HepG2 (cell line): ENCODE results near the gene PLEKHN1. TPM values are rescaled to one million over a fixed set of nuclear protein-coding genes. Genes with fewer than 3 reads are reported as not detected.
A peak's percentile ranks its signal among the peaks of the same experiment; 100 is the strongest.

Source experiments
- CAMTA2 ChIP-seq: sonication (generic); formaldehyde crosslinking; IDR thresholded peaks from 2 replicates; pipeline ENCODE4 v1.4.0; 2020; ENCODE audit warnings: mild to moderate bottlenecking, missing genetic modification reagents, borderline replicate concordance
- MAF1 ChIP-seq: sonication (generic); formaldehyde crosslinking; IDR thresholded peaks from 2 replicates; pipeline ENCODE4 v1.5.0; 2020; ENCODE audit warnings: missing genetic modification reagents, borderline replicate concordance
- PCBP2 ChIP-seq: fragments of 200-400 bp; formaldehyde crosslinking; optimal IDR thresholded peaks from 2 replicates; pipeline ENCODE3; 2018; ENCODE audit warnings: low read length, low read depth; ENCODE audit not compliant: poor library complexity, severe bottlenecking
- PHF8 ChIP-seq: sonication (generic); formaldehyde crosslinking; IDR thresholded peaks from 2 replicates; pipeline ENCODE4 v1.5.0; 2020; ENCODE audit warnings: missing genetic modification reagents
- RXRB ChIP-seq: IDR thresholded peaks from 2 replicates; pipeline ENCODE4 v1.6.1; 2016; ENCODE audit warnings: borderline replicate concordance, missing genetic modification reagents, missing compliant biosample characterization
- SRSF1 ChIP-seq: fragments of 200-400 bp; formaldehyde crosslinking; optimal IDR thresholded peaks from 2 replicates; pipeline ENCODE3; 2017; ENCODE audit warnings: mild to moderate bottlenecking, low read depth, low read length, moderate library complexity
- TCF12 ChIP-seq, 2 experiments: fragments of 450-650 bp in 1 of 2; sonication (generic) in 1 of 2; formaldehyde crosslinking in 1 of 2; IDR thresholded peaks; 2 replicates each; pipeline versions ENCODE4 v1.6.1 to v1.8.0; 2017 to 2022; ENCODE audit warnings: antibody characterized with exemption in 1 of 2, mild to moderate bottlenecking in 1 of 2, missing genetic modification reagents in 1 of 2, moderate library complexity in 1 of 2
- ZBTB3 ChIP-seq: sonication (generic); formaldehyde crosslinking; IDR thresholded peaks from 2 replicates; pipeline ENCODE4 v1.4.0; 2020; ENCODE audit warnings: low read depth, mild to moderate bottlenecking, moderate library complexity, missing genetic modification reagents, borderline replicate concordance
- ZBTB7B ChIP-seq: sonication (generic); formaldehyde crosslinking; IDR thresholded peaks from 2 replicates; pipeline ENCODE4 v1.4.0; 2020; ENCODE audit warnings: missing genetic modification reagents
- ZC3H13 ChIP-seq: sonication (generic); formaldehyde crosslinking; IDR thresholded peaks from 2 replicates; pipeline ENCODE4 v1.8.1; 2023; ENCODE audit warnings: mild to moderate bottlenecking, missing genetic modification reagents, moderate library complexity
- ZNF205 ChIP-seq: IDR thresholded peaks from 2 replicates; pipeline ENCODE4 v1.6.1; 2018; ENCODE audit warnings: missing biosample characterization, missing genetic modification reagents
- ZNF333 ChIP-seq: sonication (generic); formaldehyde crosslinking; IDR thresholded peaks from 2 replicates; pipeline ENCODE4 v1.4.0; 2020; ENCODE audit warnings: mild to moderate bottlenecking, missing genetic modification reagents, borderline replicate concordance
- ZNF660 ChIP-seq: sonication (generic); formaldehyde crosslinking; IDR thresholded peaks from 2 replicates; pipeline ENCODE4 v1.5.1; 2020; ENCODE audit warnings: mild to moderate bottlenecking, low read depth, missing genetic modification reagents, borderline replicate concordance
- ZNF777 ChIP-seq: sonication (generic); formaldehyde crosslinking; IDR thresholded peaks from 2 replicates; pipeline ENCODE4 v1.4.0; 2020; ENCODE audit warnings: missing genetic modification reagents
- ZNF839 ChIP-seq: sonication (generic); formaldehyde crosslinking; IDR thresholded peaks from 2 replicates; pipeline ENCODE4 v1.4.0; 2020; ENCODE audit warnings: missing genetic modification reagents, mild to moderate bottlenecking, borderline replicate concordance
- ZNF841 ChIP-seq: sonication (generic); formaldehyde crosslinking; IDR thresholded peaks from 2 replicates; pipeline ENCODE4 v1.8.1; 2023; ENCODE audit warnings: missing genetic modification reagents, borderline replicate concordance
- polyA plus RNA-seq, 8 experiments: library from polyadenylated mRNA; depleted of rRNA in 3 of 8; stranded (reverse) in 7 of 8; unstranded in 1 of 8; fragments of >200 nt; fragmentation: Illumina TruSeq in 4 of 8; extraction: Trizol in 4 of 8; gene quantifications; 2 replicates each; pipeline versions ENCODE4 v1.2.1 to v1.2.3, GENCODE V29; 2011 to 2016; ENCODE audit warnings: low read depth in 4 of 8, missing spikeins in 1 of 8, mixed read lengths in 1 of 8; ENCODE audit not compliant: insufficient read depth in 1 of 8
- total RNA-seq, 5 experiments: library from RNA; depleted of rRNA; stranded (reverse); fragments of >200 nt; fragmentation: Illumina TruSeq; extraction: Trizol; gene quantifications; 2 replicates each; pipeline ENCODE4 v1.2.3, GENCODE V29; 2016; ENCODE audit warnings: low read depth in 1 of 5
- TF ChIP-seq, protein P1 (sequence below): sonication (generic); formaldehyde crosslinking; IDR thresholded peaks from 2 replicates; pipeline ENCODE4 v1.8.0; 2023; ENCODE audit warnings: mild to moderate bottlenecking, missing genetic modification reagents
- TF ChIP-seq, protein P2 (sequence below): sonication (generic); formaldehyde crosslinking; IDR thresholded peaks from 2 replicates; pipeline ENCODE4 v1.9.0; 2022; ENCODE audit warnings: missing genetic modification reagents, mild to moderate bottlenecking, borderline replicate concordance
- TF ChIP-seq, protein P3 (sequence below): sonication (generic); formaldehyde crosslinking; IDR thresholded peaks from 2 replicates; pipeline ENCODE4 v1.8.0; 2022; ENCODE audit warnings: missing genetic modification reagents, mild to moderate bottlenecking, moderate library complexity, borderline replicate concordance
- TF ChIP-seq, protein P4 (sequence below): sonication (generic); formaldehyde crosslinking; IDR thresholded peaks from 2 replicates; pipeline ENCODE4 v1.4.0; 2020; ENCODE audit warnings: missing genetic modification reagents

PLEKHN1 gene
- total and polyA plus RNA-seq, 2 of the 13 experiments (the other 11 are each of a cell fraction or from before 2014, with no cell fraction given) = 0.42 to 0.58 TPM

DNA sequence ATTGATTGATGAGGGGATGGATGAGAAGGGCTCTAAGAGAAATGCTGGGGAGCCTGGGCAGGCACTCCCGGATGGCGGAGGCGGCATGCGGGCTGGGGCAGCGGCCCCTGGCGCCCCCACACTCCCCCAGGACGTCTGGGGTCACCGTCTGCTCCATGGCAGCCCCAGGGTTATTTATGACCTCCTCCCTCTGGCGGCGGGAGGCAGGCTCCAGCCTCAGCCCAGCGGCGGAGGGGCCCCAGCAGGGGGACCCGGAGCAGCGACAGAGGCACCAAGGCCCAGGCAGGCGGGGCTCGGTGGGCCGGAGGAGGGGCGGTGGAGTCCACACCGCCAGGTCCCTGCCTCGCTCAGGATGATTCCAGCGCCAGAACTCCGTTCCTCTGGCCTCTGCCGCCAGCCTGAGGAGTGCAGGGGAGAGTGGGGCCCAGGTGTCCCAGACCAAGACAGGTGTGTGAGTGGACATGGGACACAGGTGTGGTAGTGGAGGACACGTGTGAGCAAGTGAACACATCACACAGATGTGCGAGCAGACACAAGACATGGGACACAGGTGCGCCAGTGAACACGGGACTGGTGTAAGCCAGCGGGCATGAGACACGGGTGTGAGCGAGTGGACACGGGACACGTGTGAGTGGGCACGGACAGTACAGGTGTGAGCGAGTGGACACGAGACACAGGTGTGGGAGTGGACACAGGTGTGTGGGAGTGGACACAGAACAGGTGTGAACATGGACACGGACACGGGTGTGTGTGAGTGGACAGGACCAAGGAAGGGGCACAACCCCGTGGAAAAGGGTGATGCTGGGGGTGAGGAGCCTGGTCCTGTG, 45.1 kb upstream of the PLEKHN1 start (continued):
- TF ChIP-seq, protein P1, sequence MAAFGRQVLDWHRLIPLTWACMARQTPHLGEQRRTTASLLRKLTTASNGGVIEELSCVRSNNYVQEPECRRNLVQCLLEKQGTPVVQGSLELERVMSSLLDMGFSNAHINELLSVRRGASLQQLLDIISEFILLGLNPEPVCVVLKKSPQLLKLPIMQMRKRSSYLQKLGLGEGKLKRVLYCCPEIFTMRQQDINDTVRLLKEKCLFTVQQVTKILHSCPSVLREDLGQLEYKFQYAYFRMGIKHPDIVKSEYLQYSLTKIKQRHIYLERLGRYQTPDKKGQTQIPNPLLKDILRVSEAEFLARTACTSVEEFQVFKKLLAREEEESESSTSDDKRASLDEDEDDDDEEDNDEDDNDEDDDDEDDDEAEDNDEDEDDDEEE (CRISPR knock-in tag) = no peak
- no peak for TF ChIP-seq ZNF333 (CRISPR knock-in tag)
- TF ChIP-seq PHF8 (CRISPR knock-in tag) = peak; percentile 29; the same call in 1 of the 2 replicates
- TF ChIP-seq, protein P2, sequence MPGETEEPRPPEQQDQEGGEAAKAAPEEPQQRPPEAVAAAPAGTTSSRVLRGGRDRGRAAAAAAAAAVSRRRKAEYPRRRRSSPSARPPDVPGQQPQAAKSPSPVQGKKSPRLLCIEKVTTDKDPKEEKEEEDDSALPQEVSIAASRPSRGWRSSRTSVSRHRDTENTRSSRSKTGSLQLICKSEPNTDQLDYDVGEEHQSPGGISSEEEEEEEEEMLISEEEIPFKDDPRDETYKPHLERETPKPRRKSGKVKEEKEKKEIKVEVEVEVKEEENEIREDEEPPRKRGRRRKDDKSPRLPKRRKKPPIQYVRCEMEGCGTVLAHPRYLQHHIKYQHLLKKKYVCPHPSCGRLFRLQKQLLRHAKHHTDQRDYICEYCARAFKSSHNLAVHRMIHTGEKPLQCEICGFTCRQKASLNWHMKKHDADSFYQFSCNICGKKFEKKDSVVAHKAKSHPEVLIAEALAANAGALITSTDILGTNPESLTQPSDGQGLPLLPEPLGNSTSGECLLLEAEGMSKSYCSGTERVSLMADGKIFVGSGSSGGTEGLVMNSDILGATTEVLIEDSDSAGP (CRISPR knock-in tag) = peak; percentile 50; the same call in 1 of the 2 replicates
- TF ChIP-seq, protein P3, sequence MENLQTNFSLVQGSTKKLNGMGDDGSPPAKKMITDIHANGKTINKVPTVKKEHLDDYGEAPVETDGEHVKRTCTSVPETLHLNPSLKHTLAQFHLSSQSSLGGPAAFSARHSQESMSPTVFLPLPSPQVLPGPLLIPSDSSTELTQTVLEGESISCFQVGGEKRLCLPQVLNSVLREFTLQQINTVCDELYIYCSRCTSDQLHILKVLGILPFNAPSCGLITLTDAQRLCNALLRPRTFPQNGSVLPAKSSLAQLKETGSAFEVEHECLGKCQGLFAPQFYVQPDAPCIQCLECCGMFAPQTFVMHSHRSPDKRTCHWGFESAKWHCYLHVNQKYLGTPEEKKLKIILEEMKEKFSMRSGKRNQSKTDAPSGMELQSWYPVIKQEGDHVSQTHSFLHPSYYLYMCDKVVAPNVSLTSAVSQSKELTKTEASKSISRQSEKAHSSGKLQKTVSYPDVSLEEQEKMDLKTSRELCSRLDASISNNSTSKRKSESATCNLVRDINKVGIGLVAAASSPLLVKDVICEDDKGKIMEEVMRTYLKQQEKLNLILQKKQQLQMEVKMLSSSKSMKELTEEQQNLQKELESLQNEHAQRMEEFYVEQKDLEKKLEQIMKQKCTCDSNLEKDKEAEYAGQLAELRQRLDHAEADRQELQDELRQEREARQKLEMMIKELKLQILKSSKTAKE (CRISPR knock-in tag) = 0 out of 2 replicates have a peak, but pooled peaks have one; percentile 35
- no peak for TF ChIP-seq PCBP2
- TF ChIP-seq RXRB = peak; percentile 29; the same call in 1 of the 2 replicates
- TF ChIP-seq ZBTB7B (CRISPR knock-in tag) = no peak
- TF ChIP-seq ZNF777 = peak; percentile 27; the same call in 1 of the 2 replicates
- no peak for TF ChIP-seq TCF12 (IDR thresholded peaks at IDR 0.05)
- no peak for TF ChIP-seq TCF12 (CRISPR knock-in tag; IDR thresholded peaks at IDR 0.05)
- TF ChIP-seq ZNF205 (CRISPR knock-in tag) = 0 out of 2 replicates have a peak, but pooled peaks have one; percentile 18
- TF ChIP-seq SRSF1 = no peak
- TF ChIP-seq ZNF660 (CRISPR knock-in tag) = no peak
- no peak; the same call in 1 of the 2 replicates for TF ChIP-seq ZNF839 (CRISPR knock-in tag)
- TF ChIP-seq, protein P4, sequence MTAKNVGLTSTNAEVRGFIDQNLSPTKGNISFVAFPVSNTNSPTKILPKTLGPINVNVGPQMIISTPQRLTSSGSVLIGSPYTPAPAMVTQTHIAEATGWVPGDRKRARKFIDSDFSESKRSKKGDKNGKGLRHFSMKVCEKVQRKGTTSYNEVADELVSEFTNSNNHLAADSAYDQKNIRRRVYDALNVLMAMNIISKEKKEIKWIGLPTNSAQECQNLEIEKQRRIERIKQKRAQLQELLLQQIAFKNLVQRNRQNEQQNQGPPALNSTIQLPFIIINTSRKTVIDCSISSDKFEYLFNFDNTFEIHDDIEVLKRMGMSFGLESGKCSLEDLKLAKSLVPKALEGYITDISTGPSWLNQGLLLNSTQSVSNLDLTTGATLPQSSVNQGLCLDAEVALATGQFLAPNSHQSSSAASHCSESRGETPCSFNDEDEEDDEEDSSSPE (CRISPR knock-in tag) = no peak
- no peak for TF ChIP-seq ZNF841 (CRISPR knock-in tag)
- no peak for TF ChIP-seq ZBTB3
- TF ChIP-seq CAMTA2 = no peak
- no peak for TF ChIP-seq ZC3H13 (CRISPR knock-in tag)
- TF ChIP-seq MAF1 = no peak
